Body of pancreas (tissue), 4 donors: ENCODE measurements around the gene LRP3. TPM values are rescaled to one million over a fixed set of nuclear protein-coding genes. Genes with fewer than 3 reads are reported as not detected.

Experiments
- ATAC-seq: fragments of 150-250 bp; one replicate; pipeline ENCODE4 v1.9.1; 2016
- DNase-seq, 4 donors: peaks; one replicate each; pipeline ENCODE4 v3.0.0-alpha.2; 2019
- H3K27ac ChIP-seq, 4 donors: fragments of 200-600 bp; sonication (generic); 1 replicate in 3 of 4; 2 replicates in 1 of 4; pipeline versions ENCODE4 v1.5.1 to v1.6.1; 2016 to 2019; ENCODE audit warnings: mild to moderate bottlenecking in 1 of 4, mixed read lengths in 1 of 4, moderate library complexity in 1 of 4
- H3K27me3 ChIP-seq, 2 donors: fragments of 200-600 bp; sonication (generic); one replicate each; pipeline ENCODE4 v1.6.0; 2016; ENCODE audit warnings: mild to moderate bottlenecking in 1 of 2
- H3K36me3 ChIP-seq, 2 donors: fragments of 200-600 bp; sonication (generic); replicated peaks in 1 of 2; 2 replicates each; pipeline ENCODE4 v1.5.1; 2016; ENCODE audit warnings: low read depth in 2 of 2; ENCODE audit not compliant: insufficient read depth in 1 of 2
- H3K4me1 ChIP-seq: fragments of 200-600 bp; sonication (generic); one replicate; pipeline ENCODE4 v1.6.0; 2016
- H3K4me3 ChIP-seq, 2 donors: fragments of 200-600 bp; sonication (generic); 1 replicate in 1 of 2; 2 replicates in 1 of 2; pipeline ENCODE4 v1.5.1; 2016 to 2019
- H3K9me3 ChIP-seq, 3 donors: fragments of 200-600 bp; sonication (generic); 1 replicate in 2 of 3; 2 replicates in 1 of 3; pipeline ENCODE4 v1.5.1; 2016
- POLR2A ChIP-seq, 3 donors: fragments of 450-650 bp; IDR thresholded peaks; one replicate each; pipeline ENCODE4 v1.6.1; 2016; ENCODE audit warnings: antibody characterized with exemption in 3 of 3, mild to moderate bottlenecking in 2 of 3
- WGBS, 2 donors: methylation state at CpG; one replicate each; pipeline ENCODE4 v1.1.5; 2017; 5-methylcytosine and 5-hydroxymethylcytosine counted together
- intact Hi-C: fragments of 100-400 bp; cut with DNase I; formaldehyde crosslinking; loops from one replicate; pipeline ENCODE4 v1.15.1; 2023
- total RNA-seq, 2 donors: library from RNA; depleted of rRNA; stranded (reverse); fragments of >200 nt; gene quantifications; one replicate each; pipeline ENCODE4 v1.1.0, GENCODE V29; 2016
- TF ChIP-seq, protein P1 (sequence below), 7 experiments: fragments of 450-650 bp in 4 of 7; fragments of 200-600 bp in 3 of 7; sonication (generic) in 3 of 7; IDR thresholded peaks; one replicate each; pipeline ENCODE4 v1.5.1; 2016 to 2019; ENCODE audit warnings: antibody characterized with exemption in 7 of 7

The LRP3 gene
- total RNA-seq, 2 donors from 2014 or later, result 18.1 to 23.3 TPM

DNA sequence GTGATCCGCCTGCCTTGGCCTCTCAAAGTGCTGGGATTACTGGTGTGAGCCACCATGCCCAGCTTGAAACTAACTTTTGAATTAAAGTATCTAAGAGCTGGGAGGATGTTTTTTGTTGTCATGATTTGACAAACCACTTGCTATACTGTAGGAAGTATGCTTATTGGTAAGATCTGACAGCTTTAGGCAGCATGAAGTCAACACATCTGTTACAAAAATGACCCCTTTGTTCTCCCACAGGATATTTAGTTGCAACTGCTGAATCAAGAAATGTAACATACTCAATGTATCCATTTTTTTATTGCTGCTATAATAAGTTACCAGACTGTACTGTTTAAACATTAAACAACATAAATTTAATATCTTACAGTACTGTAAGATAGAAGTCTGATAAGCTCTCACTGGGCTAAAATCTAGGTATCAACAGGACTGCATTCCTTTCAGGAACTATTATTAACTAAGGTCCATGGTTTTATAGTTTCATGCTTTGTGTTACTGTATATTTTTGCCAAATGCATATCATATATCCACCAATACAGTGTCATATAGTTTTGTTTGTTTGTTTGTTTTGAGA, 22.8 kb upstream of the LRP3 start:
- TF ChIP-seq, protein P1, sequence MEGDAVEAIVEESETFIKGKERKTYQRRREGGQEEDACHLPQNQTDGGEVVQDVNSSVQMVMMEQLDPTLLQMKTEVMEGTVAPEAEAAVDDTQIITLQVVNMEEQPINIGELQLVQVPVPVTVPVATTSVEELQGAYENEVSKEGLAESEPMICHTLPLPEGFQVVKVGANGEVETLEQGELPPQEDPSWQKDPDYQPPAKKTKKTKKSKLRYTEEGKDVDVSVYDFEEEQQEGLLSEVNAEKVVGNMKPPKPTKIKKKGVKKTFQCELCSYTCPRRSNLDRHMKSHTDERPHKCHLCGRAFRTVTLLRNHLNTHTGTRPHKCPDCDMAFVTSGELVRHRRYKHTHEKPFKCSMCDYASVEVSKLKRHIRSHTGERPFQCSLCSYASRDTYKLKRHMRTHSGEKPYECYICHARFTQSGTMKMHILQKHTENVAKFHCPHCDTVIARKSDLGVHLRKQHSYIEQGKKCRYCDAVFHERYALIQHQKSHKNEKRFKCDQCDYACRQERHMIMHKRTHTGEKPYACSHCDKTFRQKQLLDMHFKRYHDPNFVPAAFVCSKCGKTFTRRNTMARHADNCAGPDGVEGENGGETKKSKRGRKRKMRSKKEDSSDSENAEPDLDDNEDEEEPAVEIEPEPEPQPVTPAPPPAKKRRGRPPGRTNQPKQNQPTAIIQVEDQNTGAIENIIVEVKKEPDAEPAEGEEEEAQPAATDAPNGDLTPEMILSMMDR (IDR thresholded peaks at IDR 0.05), result no peak
- TF ChIP-seq POLR2A (IDR thresholded peaks at IDR 0.05), result no peak
- intact Hi-C loops, result no loop called here
- no peak overlapping the region for H3K27ac ChIP-seq
- H3K9me3 ChIP-seq, result no peaks in the 10 kb centered on the region
- H3K4me3 ChIP-seq, result no peak overlapping the region
- no peak for DNase-seq
- H3K27me3 ChIP-seq, result no peaks in the 10 kb centered on the region
- no peak for ATAC-seq
- WGBS, 2 donors, result 100% methylated on average over 1 of the region's 1 CpG
- H3K4me1 ChIP-seq, result peaks cover 13% of the 10 kb centered on the region
- no peaks in the 10 kb centered on the region for H3K36me3 ChIP-seq

DNA sequence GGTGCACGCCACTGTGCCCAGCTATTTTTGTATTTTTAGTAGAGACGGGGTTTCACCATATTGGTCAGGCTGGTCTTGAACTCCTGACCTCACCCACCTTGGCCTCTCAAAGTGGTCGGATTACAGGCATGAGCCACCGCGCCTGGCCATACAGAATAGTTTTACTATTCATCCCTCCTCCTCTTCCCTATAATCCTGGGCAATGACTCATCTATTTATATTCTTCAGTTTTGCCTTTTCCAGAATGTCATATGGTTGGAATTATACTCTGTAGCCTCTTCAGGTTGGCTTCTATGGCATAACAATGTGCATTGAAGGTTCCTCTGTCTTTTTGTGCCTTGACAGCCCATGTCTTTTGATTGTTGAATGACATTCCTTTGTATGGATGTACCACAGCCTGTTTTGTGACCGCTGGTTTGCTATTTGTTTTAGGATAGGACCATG, 22.2 kb upstream of the LRP3 start:
- no peak for DNase-seq
- no peaks in the 10 kb centered on the region for H3K9me3 ChIP-seq
- H3K27me3 ChIP-seq, result no peaks in the 10 kb centered on the region
- H3K4me3 ChIP-seq, result no peak overlapping the region
- intact Hi-C loops, result no loop called here
- 90 to 93% methylated on average over 6 of the region's 6 CpGs for WGBS, 2 donors
- TF ChIP-seq, protein P1 (IDR thresholded peaks at IDR 0.05), result no peak
- no peak for TF ChIP-seq POLR2A (IDR thresholded peaks at IDR 0.05)
- ATAC-seq, result no peak
- H3K36me3 ChIP-seq, result no peaks in the 10 kb centered on the region
- H3K27ac ChIP-seq, result no peak overlapping the region
- peaks cover 13% of the 10 kb centered on the region for H3K4me1 ChIP-seq

DNA sequence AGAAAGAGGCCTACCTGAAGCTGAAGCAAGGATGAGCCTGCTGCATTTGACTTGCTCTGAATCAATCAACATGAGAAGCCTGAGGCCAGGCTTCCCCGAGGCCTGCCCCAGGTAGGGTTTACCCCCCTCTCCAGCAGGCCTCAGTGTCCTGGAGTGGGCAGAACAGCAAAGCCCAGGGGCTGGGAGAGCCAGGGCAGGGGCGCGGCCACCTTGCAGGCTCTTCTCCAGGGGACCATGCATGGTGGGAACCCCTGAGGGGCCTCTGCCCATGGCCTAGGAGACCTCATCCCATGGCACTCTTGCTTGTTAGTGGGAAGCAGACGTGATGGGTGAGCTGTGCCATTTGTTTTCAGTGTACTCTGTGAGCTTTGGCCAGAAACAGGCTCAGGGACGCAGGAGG, 19.9 kb upstream of the LRP3 start:
- Histone ChIP-seq H3K36me3 (no peaks in the 10 kb centered on the region), H3K4me3 (no peak overlapping the region), H3K27me3 (no peaks in the 10 kb centered on the region), H3K4me1 (peaks cover 25% of the 10 kb centered on the region), H3K9me3 (no peaks in the 10 kb centered on the region), H3K27ac (no peak overlapping the region)
- DNase-seq (no peak), ATAC-seq (no peak)
- TF ChIP-seq POLR2A (IDR thresholded peaks at IDR 0.05), result no peak
- TF ChIP-seq, protein P1 (IDR thresholded peaks at IDR 0.05), result no peak
- 92 to 100% methylated on average over 1 to 5 of the region's 5 CpGs for WGBS, 2 donors
- intact Hi-C loops, result no loop called here

DNA sequence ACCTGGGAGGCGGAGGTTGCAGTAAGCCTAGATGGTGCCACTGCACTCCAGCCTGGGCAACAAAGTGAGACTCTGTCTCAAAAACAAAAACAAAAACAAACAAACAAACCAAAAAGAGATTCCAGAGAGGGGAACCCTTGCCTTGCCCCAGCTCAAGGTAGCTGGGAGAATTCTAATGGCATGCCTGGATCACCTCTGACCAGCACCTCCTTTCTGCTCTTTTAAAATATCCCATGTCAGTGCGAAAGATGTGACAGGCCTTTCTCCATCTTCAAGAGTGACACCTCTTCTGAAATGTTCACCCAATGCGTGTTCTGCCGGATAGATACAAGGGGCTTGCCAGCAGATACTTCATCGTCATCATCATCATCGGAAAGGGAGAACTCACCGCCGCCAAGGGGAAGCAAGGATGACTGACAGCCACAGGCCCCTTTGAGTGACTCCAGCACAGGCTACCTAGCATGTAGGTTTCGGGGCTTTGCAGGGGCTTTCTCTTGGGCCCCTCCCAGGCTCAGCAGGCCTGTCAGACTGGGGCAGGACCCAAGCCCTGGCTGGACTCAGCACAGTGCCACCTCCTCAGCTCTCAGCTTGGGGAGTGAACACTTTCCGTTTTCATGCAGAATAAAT, 18.9 kb upstream of the LRP3 start:
- H3K4me3 ChIP-seq, result no peak overlapping the region

More for the DNA sequence above, 18.9 kb upstream of the LRP3 start:
- H3K27me3 ChIP-seq, result no peaks in the 10 kb centered on the region
- H3K36me3 ChIP-seq, result no peaks in the 10 kb centered on the region
- intact Hi-C loops, result no loop called here
- WGBS, 2 donors, result 87 to 92% methylated on average over 7 to 10 of the region's 10 CpGs
- TF ChIP-seq, protein P1 (IDR thresholded peaks at IDR 0.05), result no peak
- TF ChIP-seq POLR2A (IDR thresholded peaks at IDR 0.05), result no peak
- H3K4me1 ChIP-seq, result peaks cover 25% of the 10 kb centered on the region
- ATAC-seq (no peak), DNase-seq (no peak)
- H3K9me3 ChIP-seq, result no peaks in the 10 kb centered on the region
- no peak overlapping the region for H3K27ac ChIP-seq
